Activated CD8-positive, alpha-beta T cell treated with anti-CD3 and anti-CD28 coated beads for 36 hours (primary cell): ENCODE data around the gene ADGRD2. TPM values are rescaled to one million over a fixed set of nuclear protein-coding genes. Genes with fewer than 3 reads are reported as not detected.

Experiments
- ATAC-seq: fragments of 200-7000 bp; cut with Tn5 transposase; one replicate; pipeline ENCODE4 v1.10.0; 2021; ENCODE audit warnings: mild to moderate bottlenecking, moderate library complexity
- CTCF ChIA-PET: fragments of 350-600 bp; sonication (Branson Sonifier 250); formaldehyde crosslinking; loops from one replicate; lab custom pipeline; 2021; ENCODE audit warnings: antibody characterized with exemption; lab: Charles Lee
- POLR2A ChIA-PET: fragments of 350-600 bp; sonication (Branson Sonifier 250); formaldehyde crosslinking; loops from one replicate; lab custom pipeline; 2021; ENCODE audit warnings: antibody characterized with exemption; lab: Charles Lee
- DNase-seq: peaks from one replicate; pipeline ENCODE4 v3.0.0-alpha.2; 2020
- H3K27ac Mint-ChIP-seq: one replicate; pipeline ENCODE4 v1.8.0; 2021; ENCODE audit warnings: mild to moderate bottlenecking, mixed read lengths
- H3K27me3 Mint-ChIP-seq: one replicate; pipeline ENCODE4 v1.8.0; 2021; ENCODE audit warnings: mixed read lengths
- H3K36me3 Mint-ChIP-seq: one replicate; pipeline ENCODE4 v1.8.0; 2021; ENCODE audit warnings: low read depth, mixed read lengths
- H3K4me1 Mint-ChIP-seq: one replicate; pipeline ENCODE4 v1.8.0; 2021; ENCODE audit warnings: low read depth, mixed read lengths
- H3K4me3 Mint-ChIP-seq: one replicate; pipeline ENCODE4 v1.8.0; 2021; ENCODE audit warnings: mild to moderate bottlenecking, moderate library complexity, mixed read lengths
- H3K9me3 Mint-ChIP-seq: one replicate; pipeline ENCODE4 v1.8.0; 2021; ENCODE audit warnings: mixed read lengths
- CTCF ChIP-seq: fragments of 200-600 bp; IDR thresholded peaks from one replicate; pipeline ENCODE4 v1.8.0; 2022; ENCODE audit warnings: antibody characterized with exemption, mild to moderate bottlenecking
- intact Hi-C: fragments of 100-400 bp; cut with micrococcal nuclease; formaldehyde crosslinking; loops from one replicate; pipeline ENCODE4 v1.10.0; 2022
- total RNA-seq, 2 experiments: library from RNA; stranded (reverse); gene quantifications; one replicate each; pipeline ENCODE4 v1.2.3, GENCODE V29; 2021

ADGRD2 gene
- total RNA-seq, 2 experiments from 2014 or later = not detected

GRCh38 chr9:124477211-124477647 lies 27.0 kb downstream of the ADGRD2 start:
- no peak for TF ChIP-seq CTCF
- Mint-ChIP-seq H3K27ac (no peak overlapping the region), H3K27me3 (peaks cover 19% of the 10 kb centered on the region), H3K36me3 (no peaks in the 10 kb centered on the region), H3K9me3 (no peaks in the 10 kb centered on the region), H3K4me3 (no peak overlapping the region), H3K4me1 (no peaks in the 10 kb centered on the region)
- ChIA-PET CTCF (no interaction called here), POLR2A (no interaction called here)
- ATAC-seq (peak; percentile 34), DNase-seq (peak; percentile 8)
- intact Hi-C loops = no loop called here

GRCh38 chr9:124477648-124478285 lies 27.5 kb downstream of the ADGRD2 start:
- H3K4me3 Mint-ChIP-seq = no peak overlapping the region
- no peaks in the 10 kb centered on the region for H3K9me3 Mint-ChIP-seq
- no peak for TF ChIP-seq CTCF
- intact Hi-C loops = no loop called here
- no peaks in the 10 kb centered on the region for H3K4me1 Mint-ChIP-seq
- ChIA-PET POLR2A (no interaction called here), CTCF (no interaction called here)
- H3K27ac Mint-ChIP-seq = no peak overlapping the region
- peak; percentile 51 for ATAC-seq
- H3K36me3 Mint-ChIP-seq = no peaks in the 10 kb centered on the region
- DNase-seq = no peak
- H3K27me3 Mint-ChIP-seq = peaks cover 19% of the 10 kb centered on the region

GRCh38 chr9:124478354-124478753 lies 28.1 kb downstream of the ADGRD2 start:
- DNase-seq (no peak), ATAC-seq (no peak)
- Mint-ChIP-seq H3K9me3 (no peaks in the 10 kb centered on the region), H3K27me3 (peaks cover 21% of the 10 kb centered on the region), H3K4me1 (no peaks in the 10 kb centered on the region), H3K27ac (no peak overlapping the region), H3K36me3 (no peaks in the 10 kb centered on the region), H3K4me3 (no peak overlapping the region)
- TF ChIP-seq CTCF = no peak
- POLR2A ChIA-PET = no interaction called here
- intact Hi-C loops = no loop called here
- CTCF ChIA-PET = no interaction called here

- H3K9me3 Mint-ChIP-seq = no peaks in the 10 kb centered on the region
- DNase-seq (no peak), ATAC-seq (no peak)
- H3K27me3 Mint-ChIP-seq = peaks cover 21% of the 10 kb centered on the region
- no peaks in the 10 kb centered on the region for H3K36me3 Mint-ChIP-seq
- POLR2A ChIA-PET = no interaction called here
- CTCF ChIA-PET = interaction anchor here (1.0 kb wide), 1 partner anchor 55 kb away, joined by 3 read pairs; no protein-coding TSS in a partner anchor
- TF ChIP-seq CTCF = no peak
- H3K4me1 Mint-ChIP-seq = no peaks in the 10 kb centered on the region
- no peak overlapping the region for H3K4me3 Mint-ChIP-seq
- intact Hi-C loops = no loop called here
- no peak overlapping the region for H3K27ac Mint-ChIP-seq
These were observed 29.1 kb downstream of the ADGRD2 start for GRCh38 chr9:124479371-124479770.

- TF ChIP-seq CTCF = no peak
- DNase-seq (no peak), ATAC-seq (no peak)
- POLR2A ChIA-PET = no interaction called here
- no peaks in the 10 kb centered on the region for H3K36me3 Mint-ChIP-seq
- no peak overlapping the region for H3K27ac Mint-ChIP-seq
- H3K9me3 Mint-ChIP-seq = no peaks in the 10 kb centered on the region
- H3K4me1 Mint-ChIP-seq = no peaks in the 10 kb centered on the region
- peaks cover 21% of the 10 kb centered on the region for H3K27me3 Mint-ChIP-seq
- no peak overlapping the region for H3K4me3 Mint-ChIP-seq
- CTCF ChIA-PET = interaction anchor here (1.0 kb wide), 1 partner anchor 56 kb away, joined by 3 read pairs; no protein-coding TSS in a partner anchor
- intact Hi-C loops = no loop called here
These were observed 29.8 kb downstream of the ADGRD2 start for GRCh38 chr9:124479947-124480620.
